ENCODE results near the gene PPP1R3G.

Gene PPP1R3G

DNA sequence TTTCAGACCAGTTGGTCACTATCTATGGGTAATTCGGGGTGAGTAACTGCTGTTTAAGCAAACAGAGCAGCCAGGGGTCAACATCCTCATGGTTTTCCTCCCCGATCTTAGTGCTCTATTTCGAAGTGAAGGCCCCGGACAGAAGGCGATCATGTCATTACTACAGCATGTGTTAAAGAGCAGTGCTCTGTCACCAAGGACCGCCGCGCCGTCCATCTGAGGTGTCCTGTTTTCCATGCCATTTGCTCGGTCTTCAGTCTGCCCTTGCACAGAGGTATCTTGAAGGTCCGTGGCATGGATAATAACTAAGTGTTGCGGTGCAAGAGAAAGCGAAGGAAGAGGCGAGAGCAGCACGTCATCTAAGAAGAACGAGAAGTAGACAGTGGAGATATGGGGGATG lies 25.1 kb downstream of the PPP1R3G start:
- ChIA-PET CTCF (no interaction called here), POLR2A (no interaction called here)
- DNase-seq (ENCODE audit: extremely low spot score), result no peak
- TF ChIP-seq, protein P1, sequence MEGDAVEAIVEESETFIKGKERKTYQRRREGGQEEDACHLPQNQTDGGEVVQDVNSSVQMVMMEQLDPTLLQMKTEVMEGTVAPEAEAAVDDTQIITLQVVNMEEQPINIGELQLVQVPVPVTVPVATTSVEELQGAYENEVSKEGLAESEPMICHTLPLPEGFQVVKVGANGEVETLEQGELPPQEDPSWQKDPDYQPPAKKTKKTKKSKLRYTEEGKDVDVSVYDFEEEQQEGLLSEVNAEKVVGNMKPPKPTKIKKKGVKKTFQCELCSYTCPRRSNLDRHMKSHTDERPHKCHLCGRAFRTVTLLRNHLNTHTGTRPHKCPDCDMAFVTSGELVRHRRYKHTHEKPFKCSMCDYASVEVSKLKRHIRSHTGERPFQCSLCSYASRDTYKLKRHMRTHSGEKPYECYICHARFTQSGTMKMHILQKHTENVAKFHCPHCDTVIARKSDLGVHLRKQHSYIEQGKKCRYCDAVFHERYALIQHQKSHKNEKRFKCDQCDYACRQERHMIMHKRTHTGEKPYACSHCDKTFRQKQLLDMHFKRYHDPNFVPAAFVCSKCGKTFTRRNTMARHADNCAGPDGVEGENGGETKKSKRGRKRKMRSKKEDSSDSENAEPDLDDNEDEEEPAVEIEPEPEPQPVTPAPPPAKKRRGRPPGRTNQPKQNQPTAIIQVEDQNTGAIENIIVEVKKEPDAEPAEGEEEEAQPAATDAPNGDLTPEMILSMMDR (IDR thresholded peaks at IDR 0.05; ENCODE audit: control extremely low read depth, extremely low read depth, low read depth, missing control alignments), result no peak

DNA sequence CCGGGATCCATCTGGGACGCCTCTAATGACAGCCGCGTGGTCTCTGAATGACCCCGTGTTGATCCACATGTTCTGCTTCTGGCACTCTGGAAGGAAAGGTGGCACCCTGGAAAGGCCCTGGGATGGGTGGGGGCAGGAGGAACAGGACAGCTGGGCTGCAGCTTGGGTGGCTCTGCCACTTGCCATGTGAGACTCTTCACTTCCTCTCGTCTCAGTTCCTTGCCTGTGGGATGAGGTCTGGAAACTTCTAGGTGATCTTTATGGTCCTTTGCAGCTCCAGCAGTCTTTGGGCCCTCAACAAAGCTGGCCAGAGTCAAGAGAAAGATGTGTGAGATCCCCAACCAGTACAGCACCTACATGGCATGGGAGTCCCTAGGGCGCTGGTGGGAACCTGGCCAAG lies 26.5 kb downstream of the PPP1R3G start:
- ChIA-PET POLR2A (no interaction called here), CTCF (no interaction called here)
- DNase-seq (ENCODE audit: extremely low spot score), result no peak
- TF ChIP-seq, protein P1 (IDR thresholded peaks at IDR 0.05; ENCODE audit: control extremely low read depth, extremely low read depth, low read depth, missing control alignments), result no peak

DNA sequence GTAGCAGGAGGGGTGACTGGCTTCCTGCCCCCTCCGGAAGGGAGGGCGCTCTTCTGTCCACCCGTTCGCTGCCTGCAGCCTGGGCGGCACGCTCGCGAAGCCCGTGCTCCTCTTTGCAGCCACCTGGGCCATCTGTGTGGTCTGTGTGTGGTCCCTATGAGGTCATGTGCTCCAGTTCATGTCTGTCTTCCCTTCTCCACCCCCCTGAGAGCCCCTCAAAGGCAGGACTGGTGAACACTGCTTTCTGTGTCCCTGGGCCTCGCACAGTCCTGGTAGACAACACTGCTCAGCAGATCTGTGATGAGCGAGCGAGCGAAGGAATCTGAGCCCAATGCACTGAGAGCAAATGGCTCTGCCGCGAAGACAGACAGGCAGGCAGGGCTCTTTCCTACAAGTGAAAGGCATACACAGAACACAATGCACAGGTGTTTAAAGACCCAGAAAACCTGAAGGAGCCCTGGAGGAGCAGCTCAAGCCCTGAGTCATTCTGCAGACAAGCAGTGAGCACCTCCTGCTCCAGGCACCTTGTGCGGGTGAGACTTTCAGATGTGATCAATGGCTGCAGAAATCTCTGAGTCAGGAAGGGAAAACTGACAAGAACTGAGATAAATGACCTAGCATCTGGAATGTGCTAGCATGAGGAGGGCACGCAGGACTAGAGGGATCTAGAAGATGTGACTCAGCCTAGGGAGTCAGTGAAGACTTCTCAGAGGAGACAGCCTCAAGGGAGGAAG lies 27.1 kb downstream of the PPP1R3G start:
- TF ChIP-seq, protein P1 (IDR thresholded peaks at IDR 0.05; ENCODE audit: control extremely low read depth, extremely low read depth, low read depth, missing control alignments), result no peak
- CTCF ChIA-PET, result interaction anchor here (0.6 to 2.7 kb wide), 2 partner anchors 22 to 32 kb away, joined by 3 to 9 read pairs; no protein-coding TSS in a partner anchor
- DNase-seq (ENCODE audit: extremely low spot score), result no peak
- POLR2A ChIA-PET, result no interaction called here

DNA sequence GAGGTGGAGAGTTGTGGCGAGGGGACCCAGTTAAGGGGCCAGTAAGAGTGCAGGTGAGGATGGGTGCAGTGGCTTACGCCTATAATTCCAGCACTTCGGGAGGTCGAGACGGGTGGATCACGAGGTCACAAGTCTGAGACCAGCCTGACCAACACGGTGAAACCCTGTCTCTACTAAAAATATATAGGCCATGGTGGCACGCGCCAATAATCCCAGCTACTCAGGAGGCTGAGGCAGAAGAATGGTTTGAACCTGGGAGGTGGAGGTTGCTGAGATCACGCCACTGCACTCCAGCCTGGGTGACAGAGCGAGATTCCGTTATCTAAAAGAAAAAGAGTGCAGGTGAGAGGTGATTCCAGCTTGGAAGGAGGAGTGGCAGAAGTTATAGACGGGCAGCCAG lies 28.0 kb downstream of the PPP1R3G start:
- DNase-seq (ENCODE audit: extremely low spot score), result no peak
- TF ChIP-seq, protein P1 (IDR thresholded peaks at IDR 0.05; ENCODE audit: control extremely low read depth, extremely low read depth, low read depth, missing control alignments), result no peak
- ChIA-PET CTCF (interaction anchor here (1.4 to 2.7 kb wide), 2 partner anchors 10 to 31 kb away, joined by 3 to 9 read pairs; no protein-coding TSS in a partner anchor), POLR2A (no interaction called here)

DNA sequence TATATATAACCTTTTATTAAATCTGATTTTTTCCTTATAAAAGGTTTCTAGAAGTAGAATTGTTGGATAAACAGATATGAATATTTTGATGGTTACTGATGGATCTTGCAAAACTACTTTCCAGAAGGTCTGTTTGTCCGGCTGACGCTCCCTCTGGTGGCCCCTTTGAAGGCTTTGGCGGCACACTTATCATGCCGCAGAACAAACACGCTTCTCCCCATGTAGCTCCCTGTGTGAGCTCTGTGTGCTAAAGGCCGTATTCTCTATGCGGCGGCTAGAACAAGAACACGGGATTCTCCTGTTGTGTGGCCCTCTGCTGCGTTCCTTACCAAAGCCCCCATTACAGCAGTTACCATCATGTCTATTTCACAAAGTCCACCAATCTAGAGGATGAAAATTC lies 30.0 kb downstream of the PPP1R3G start:
- DNase-seq (ENCODE audit: extremely low spot score), result no peak
- TF ChIP-seq, protein P1 (IDR thresholded peaks at IDR 0.05; ENCODE audit: control extremely low read depth, extremely low read depth, low read depth, missing control alignments), result no peak
- ChIA-PET CTCF (interaction anchor here (2.7 kb wide), 1 partner anchor 29 kb away, joined by 9 read pairs; no protein-coding TSS in a partner anchor), POLR2A (no interaction called here)

DNA sequence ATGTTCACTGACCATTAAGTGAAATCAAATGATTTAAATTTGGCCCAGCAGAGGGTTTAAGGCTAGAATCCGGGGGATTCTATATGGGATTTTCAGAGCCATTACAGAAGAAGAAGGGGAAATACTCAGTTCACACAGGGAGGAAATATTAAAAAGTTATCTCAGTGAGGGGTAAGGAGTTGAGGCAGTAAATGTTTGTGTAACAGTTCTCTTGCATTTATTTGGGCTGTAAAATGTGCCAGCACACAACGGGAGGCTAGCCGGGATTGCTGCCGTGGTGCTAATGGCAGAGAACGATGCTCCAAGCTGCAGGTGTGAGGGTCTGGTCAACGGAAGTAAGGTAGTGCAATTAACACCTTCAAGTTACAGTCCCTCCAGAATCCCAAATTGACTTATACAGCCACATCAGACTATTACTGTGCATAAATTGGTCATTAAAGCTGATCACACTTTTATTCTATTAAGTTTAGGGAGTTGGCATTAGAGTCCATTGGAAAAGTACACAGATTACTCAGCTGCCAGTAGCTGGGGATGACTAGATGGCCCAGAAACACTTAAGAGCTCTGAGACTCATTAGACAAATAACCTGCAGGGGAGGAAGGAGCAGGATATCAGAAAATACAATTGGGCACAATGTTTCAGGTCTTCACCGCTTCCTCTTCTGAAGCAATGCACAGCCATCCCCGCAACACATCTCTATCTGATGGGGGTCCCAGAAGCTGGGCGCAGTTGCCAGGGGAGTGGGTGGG lies 31.3 kb downstream of the PPP1R3G start:
- DNase-seq (ENCODE audit: extremely low spot score), result no peak
- TF ChIP-seq, protein P1 (IDR thresholded peaks at IDR 0.05; ENCODE audit: control extremely low read depth, extremely low read depth, low read depth, missing control alignments), result no peak
- ChIA-PET CTCF (interaction anchor here (1.5 kb wide), 1 partner anchor 27 kb away, joined by 4 read pairs; no protein-coding TSS in a partner anchor), POLR2A (no interaction called here)
